ENCODE measurements around the gene ETV3. TPM values are rescaled to one million over a fixed set of nuclear protein-coding genes. Genes with fewer than 3 reads are reported as not detected.

The ETV3 gene
- total RNA-seq, 1 experiment from 2014 or later, result 21.2 TPM

GRCh38 chr1:157111396-157112165, 26.6 kb downstream of the ETV3 start (continued):
- TF ChIP-seq CEBPB (IDR thresholded peaks at IDR 0.05; ENCODE audit: low read depth), result no peak
- no peak for TF ChIP-seq ATF3 (IDR thresholded peaks at IDR 0.05)
- TF ChIP-seq ZNF274 (IDR thresholded peaks at IDR 0.05; ENCODE audit: low read depth, low read length), result no peak
- TF ChIP-seq TCF7L2 (IDR thresholded peaks at IDR 0.05; ENCODE audit: borderline replicate concordance, extremely low read depth, insufficient read depth, insufficient read length), result no peak
- TF ChIP-seq FOSL1 (IDR thresholded peaks at IDR 0.05; ENCODE audit: low read depth), result no peak
- TF ChIP-seq POLR2A (IDR thresholded peaks at IDR 0.05; ENCODE audit: borderline replicate concordance, extremely low read depth, insufficient read depth, insufficient read length), result no peak
- TF ChIP-seq REST (IDR thresholded peaks at IDR 0.05; ENCODE audit: low read depth), result no peak
- no peak for TF ChIP-seq ZFX (IDR thresholded peaks at IDR 0.05)
- no peak for TF ChIP-seq RAD21 (IDR thresholded peaks at IDR 0.05; ENCODE audit: low read depth)

- no peak for ATAC-seq
- CTCF ChIA-PET, result interaction anchor here (0.6 to 0.8 kb wide), 2 partner anchors 20 to 45 kb away, joined by 3 to 5 read pairs; no protein-coding TSS in a partner anchor
- TF ChIP-seq EZH2phosphoT487 (IDR thresholded peaks at IDR 0.05; ENCODE audit: borderline replicate concordance) (no peak), POLR2A (IDR thresholded peaks at IDR 0.05; ENCODE audit: borderline replicate concordance, extremely low read depth, insufficient read depth, insufficient read length) (no peak), YY1 (IDR thresholded peaks at IDR 0.05; ENCODE audit: extremely low read depth, insufficient replicate concordance, low read depth, low read length) (no peak), ZNF274 (IDR thresholded peaks at IDR 0.05; ENCODE audit: low read depth, low read length) (no peak), ELF1 (IDR thresholded peaks at IDR 0.05; ENCODE audit: borderline replicate concordance, low read depth) (no peak), EZH2 (IDR thresholded peaks at IDR 0.05) (no peak), CTCF (IDR thresholded peaks at IDR 0.05 in 2 of 3, conservative IDR thresholded peaks at IDR 0.05 in 1 of 3; ENCODE audit: borderline replicate concordance in 1 of 3, insufficient read depth in 1 of 3, low read depth in 2 of 3, low read length in 2 of 3) (no peak), SP1 (IDR thresholded peaks at IDR 0.05; ENCODE audit: low read depth) (no peak), SRF (IDR thresholded peaks at IDR 0.05; ENCODE audit: low read depth) (no peak)
These were observed 27.5 kb downstream of the ETV3 start for GRCh38 chr1:157110686-157111085.

More at GRCh38 chr1:157110686-157111085, 27.5 kb downstream of the ETV3 start:
- Histone ChIP-seq H3K36me3 (ENCODE audit: control insufficient read depth in 1 of 2, insufficient read depth in 2 of 2, low read length in 2 of 2) (no peaks in the 10 kb centered on the region), H3K27me3 (ENCODE audit: insufficient read depth, low read length) (peaks cover 21% of the 10 kb centered on the region; the same call in 1 of the 2 replicates), H3K4me1 (ENCODE audit: control insufficient read depth in 1 of 2, insufficient read depth in 2 of 2, low read length in 2 of 2) (peaks cover 0 to 10% of the 10 kb centered on the region in 2 experiments; a peak in 2 of 4 replicates), H3K4me2 (ENCODE audit: low read length) (no peak overlapping the region), H2AFZ (ENCODE audit: low read depth, low read length, poor library complexity, severe bottlenecking) (no peak overlapping the region), H3K9ac (ENCODE audit: low read length) (no peak overlapping the region), H4K20me1 (ENCODE audit: insufficient read depth) (no peaks in the 10 kb centered on the region), H3K9me3 (ENCODE audit: control insufficient read depth in 1 of 2, insufficient read depth in 1 of 2, low read depth in 1 of 2, low read length in 2 of 2) (no peaks in the 10 kb centered on the region), H3K4me3 (replicated peaks in 1 of 2; ENCODE audit: low read depth in 1 of 2, low read length in 2 of 2) (no peak overlapping the region), H3K79me2 (ENCODE audit: insufficient read depth, low read length) (no peaks in the 10 kb centered on the region), H3K9me2 (ENCODE audit: insufficient read depth) (no peaks in the 10 kb centered on the region), H3K27ac (ENCODE audit: low read depth, low read length) (no peak overlapping the region)
- DNase-seq (ENCODE audit: low read depth, low spot score), result no peak
- RAD21 ChIA-PET (ENCODE audit: low non-redundant PET in 1 of 2, low total read pairs in 2 of 2, uncharacterized antibody in 2 of 2, unreplicated experiment in 2 of 2), result interaction anchor here in 1 of 2 experiments (0.8 kb wide), 1 partner anchor 21 kb away, joined by 3 read pairs; no protein-coding TSS in a partner anchor
- intact Hi-C loops (cut with micrococcal nuclease), result no loop called here
- POLR2A ChIA-PET, result no interaction called here
- BruUV-seq (replicated peaks), result no TSS peak
